PFSK-1 (cell line): ENCODE data around the gene CMTM3.

Experiments used
- FOXP2 ChIP-seq: optimal IDR thresholded peaks from 2 replicates; pipeline ENCODE3; 2011; ENCODE audit warnings: borderline replicate concordance, control low read depth, inconsistent platforms; ENCODE audit not compliant: insufficient read depth; ENCODE audit errors: extremely low read length, extremely low read depth
- POLR2AphosphoS5 ChIP-seq: IDR thresholded peaks from 2 replicates; pipeline ENCODE4 v1.6.1; 2012; ENCODE audit warnings: low read depth, mild to moderate bottlenecking, control low read depth, low read length, moderate library complexity
- REST ChIP-seq, 2 experiments: IDR thresholded peaks; 2 replicates each; pipeline versions ENCODE4 v1.6.1 to v1.8.0; 2011 to 2012; ENCODE audit warnings: low read depth in 2 of 2, low read length in 2 of 2, control low read depth in 1 of 2, inconsistent platforms in 1 of 2, mild to moderate bottlenecking in 1 of 2, moderate library complexity in 1 of 2; ENCODE audit not compliant: insufficient read depth in 1 of 2
- SIN3A ChIP-seq: IDR thresholded peaks from 2 replicates; pipeline ENCODE4 v1.6.1; 2012; ENCODE audit warnings: mild to moderate bottlenecking, low read length, moderate library complexity, borderline replicate concordance; ENCODE audit not compliant: insufficient read depth
- TAF1 ChIP-seq: IDR thresholded peaks from 2 replicates; pipeline ENCODE4 v1.6.1; 2012; ENCODE audit warnings: low read length, control low read depth, borderline replicate concordance; ENCODE audit not compliant: insufficient read depth

Gene CMTM3

DNA sequence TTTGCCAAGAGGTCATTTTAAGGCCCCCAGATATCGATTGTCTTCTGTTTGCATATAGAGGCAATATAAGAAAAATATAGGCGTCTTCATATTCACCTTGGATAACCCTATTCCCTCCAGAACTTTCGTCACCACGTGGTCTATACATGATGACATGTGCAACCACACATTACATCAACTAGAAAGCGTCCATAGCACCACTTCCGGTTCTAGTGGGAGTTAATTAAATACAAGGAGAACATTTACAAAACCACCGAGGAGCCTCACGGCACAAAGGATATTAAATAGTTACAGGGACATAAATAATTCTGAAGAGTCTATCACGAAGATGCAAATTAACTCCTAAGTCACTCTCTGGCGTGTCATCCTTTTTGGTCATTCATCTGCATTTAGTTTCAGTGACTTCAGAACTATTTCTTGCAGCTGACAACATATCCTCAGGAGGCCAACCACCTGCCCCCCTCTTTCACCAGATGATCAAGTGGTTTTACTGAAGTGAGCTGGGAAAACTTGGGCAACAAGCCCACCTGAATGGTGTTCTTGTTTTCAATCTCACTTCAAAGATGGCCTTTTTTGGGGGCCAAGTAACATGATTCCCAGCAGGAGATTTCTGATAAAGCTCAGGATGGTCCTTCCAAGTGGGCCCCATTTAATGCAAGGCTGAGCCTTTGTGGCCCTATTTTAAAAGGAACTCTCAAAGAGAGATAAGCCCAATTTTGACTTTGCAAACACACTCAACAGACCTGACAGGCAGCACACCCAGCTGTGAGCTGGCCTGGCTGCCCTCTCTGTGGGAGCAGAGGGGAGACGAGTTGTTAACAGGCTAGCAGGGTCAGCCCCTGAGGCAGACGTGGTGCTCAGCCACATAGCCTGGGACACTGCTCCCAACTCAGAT is 15.3 kb downstream of the CMTM3 start:
- TF ChIP-seq POLR2AphosphoS5 (no peak), REST (IDR thresholded peaks at IDR 0.05; ENCODE audit: insufficient read depth in 1 of 2, low read depth in 2 of 2, low read length in 2 of 2) (no peak), TAF1 (no peak), SIN3A (no peak), FOXP2 (no peak)

DNA sequence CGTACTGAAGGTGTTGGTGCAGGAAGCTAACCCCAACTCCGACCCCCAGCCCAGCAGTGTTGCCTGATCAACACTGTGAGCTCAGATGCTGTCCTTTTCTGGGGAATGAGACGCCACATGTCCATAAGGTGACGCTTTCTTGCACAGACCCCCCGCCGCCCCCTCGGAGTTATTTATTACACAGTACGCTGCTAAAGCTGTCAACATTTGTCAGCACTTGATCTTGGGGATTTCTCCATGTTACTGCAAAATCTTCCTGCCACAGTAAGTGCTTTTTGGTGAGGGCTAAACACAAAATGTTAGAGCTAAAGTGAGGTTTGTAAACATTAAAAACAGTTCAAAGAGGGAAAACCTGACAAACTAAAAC is 15.9 kb downstream of the CMTM3 start:
- TF ChIP-seq REST (IDR thresholded peaks at IDR 0.05; ENCODE audit: insufficient read depth in 1 of 2, low read depth in 2 of 2, low read length in 2 of 2) (no peak), POLR2AphosphoS5 (no peak), TAF1 (no peak), FOXP2 (no peak)

DNA sequence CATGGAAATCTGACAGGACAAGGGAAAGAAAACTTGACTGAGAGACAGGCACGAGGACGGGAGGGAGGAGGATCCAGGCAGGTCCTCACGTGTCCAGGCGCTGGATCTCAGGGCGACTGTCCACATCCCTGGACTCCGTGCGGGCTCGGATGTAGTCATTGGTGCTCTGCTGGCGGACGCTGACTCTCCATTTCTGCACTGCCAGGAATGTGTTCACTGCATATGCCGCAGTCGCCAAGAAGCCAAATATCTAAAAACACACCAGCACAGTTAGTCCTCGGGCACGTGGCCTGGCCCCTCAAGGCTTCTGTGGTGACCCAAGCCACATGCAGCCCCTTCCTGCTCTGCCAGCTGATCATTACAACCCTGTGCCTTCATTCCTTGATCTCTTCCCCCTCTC is 17.5 kb downstream of the CMTM3 start:
- TF ChIP-seq TAF1 (no peak), SIN3A (no peak), FOXP2 (no peak), POLR2AphosphoS5 (no peak), REST (IDR thresholded peaks at IDR 0.05; ENCODE audit: insufficient read depth in 1 of 2, low read depth in 2 of 2, low read length in 2 of 2) (no peak)

DNA sequence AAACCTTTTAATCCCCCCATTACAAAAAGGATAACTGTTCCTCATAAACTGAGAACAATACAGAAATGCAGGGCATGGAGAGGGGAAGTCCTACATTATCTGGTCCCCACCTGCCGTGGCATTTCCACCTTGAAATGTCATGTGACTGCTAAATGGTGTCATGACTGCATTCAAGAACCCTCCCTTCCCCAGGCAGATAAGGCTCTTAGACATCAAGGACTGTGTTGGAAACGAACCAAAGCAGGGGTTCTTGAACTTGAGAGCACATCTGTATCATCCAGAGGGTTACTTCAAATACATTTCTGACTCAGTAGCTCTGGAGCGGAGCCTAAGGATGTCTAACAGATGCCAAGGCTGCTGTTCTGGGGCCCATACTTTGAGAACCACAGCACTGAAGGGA is 18.4 kb downstream of the CMTM3 start:
- TF ChIP-seq TAF1 (no peak), SIN3A (no peak), POLR2AphosphoS5 (no peak), FOXP2 (no peak), REST (IDR thresholded peaks at IDR 0.05; ENCODE audit: insufficient read depth in 1 of 2, low read depth in 2 of 2, low read length in 2 of 2) (no peak)
